GM12891 (cell line): ENCODE results near the gene LCLAT1.

ENCODE experiments used
- POLR2A ChIP-seq: IDR thresholded peaks from 2 replicates; pipeline ENCODE4 v1.6.1; 2011; ENCODE audit warnings: low read depth, low read length, control low read depth
- SPI1 ChIP-seq: IDR thresholded peaks from 2 replicates; pipeline ENCODE4 v1.6.1; 2011; ENCODE audit warnings: low read depth, low read length, control low read depth

GRCh38 chr2:30454571-30454970, 7.5 kb downstream of the LCLAT1 start:
- TF ChIP-seq SPI1 (no peak), POLR2A (no peak)
